K562 (cell line): Measurements from ENCODE around the gene ZC3H10. TPM values are rescaled to one million over a fixed set of nuclear protein-coding genes. Genes with fewer than 3 reads are reported as not detected.
A peak's percentile ranks its signal among the peaks of the same experiment; 100 is the strongest.

Source experiments
- CCNT2 ChIP-seq: IDR thresholded peaks from 2 replicates; pipeline ENCODE4 v1.6.1; 2011; ENCODE audit warnings: borderline replicate concordance, low read depth, mild to moderate bottlenecking, moderate library complexity, mixed read lengths, low read length; ENCODE audit not compliant: insufficient read length; ENCODE audit errors: extremely low read depth
- CHD2 ChIP-seq: IDR thresholded peaks from 2 replicates; pipeline ENCODE4 v1.6.1; 2011; ENCODE audit warnings: low read depth, low read length
- FOXJ2 ChIP-seq: fragments of 200-800 bp; sonication (Bioruptor generic); IDR thresholded peaks from 2 replicates; pipeline ENCODE4 v1.6.1; 2016; ENCODE audit warnings: missing genetic modification characterization, missing compliant biosample characterization
- KHSRP ChIP-seq: fragments of 450-650 bp; IDR thresholded peaks from 2 replicates; pipeline ENCODE4 v1.6.1; 2017
- MEIS2 ChIP-seq: fragments of 450-650 bp; IDR thresholded peaks from 2 replicates; pipeline ENCODE4 v1.6.1; 2014; ENCODE audit warnings: mild to moderate bottlenecking; ENCODE audit not compliant: partially characterized antibody
- RBM34 ChIP-seq: fragments of 200-400 bp; formaldehyde crosslinking; IDR thresholded peaks from 2 replicates; pipeline ENCODE4 v1.6.1; 2018; ENCODE audit warnings: low read length, borderline replicate concordance; ENCODE audit not compliant: insufficient read depth
- TCF15 ChIP-seq: fragments of 250-450 bp; sonication (Bioruptor Pico); IDR thresholded peaks from 2 replicates; pipeline ENCODE4 v1.8.0; 2022; ENCODE audit warnings: moderate library complexity, mild to moderate bottlenecking, inconsistent platforms
- TCFL5 ChIP-seq: fragments of 250-450 bp; sonication (Bioruptor Pico); conservative IDR thresholded peaks from 2 replicates; pipeline ENCODE4 v1.6.1; 2021; ENCODE audit warnings: mild to moderate bottlenecking, moderate library complexity, matching md5 sums
- TFAM ChIP-seq: fragments of 250-450 bp; sonication (Bioruptor Pico); conservative IDR thresholded peaks from 2 replicates; pipeline ENCODE4 v1.5.0; 2021; ENCODE audit warnings: mild to moderate bottlenecking, moderate library complexity
- ZNF124 ChIP-seq: sonication (generic); formaldehyde crosslinking; IDR thresholded peaks from 2 replicates; pipeline ENCODE4 v1.8.1; 2022; ENCODE audit warnings: missing genetic modification reagents
- ZNF23 ChIP-seq: fragments of 250-450 bp; sonication (Bioruptor Pico); IDR thresholded peaks from 2 replicates; pipeline ENCODE4 v1.4.0; 2020; ENCODE audit warnings: mild to moderate bottlenecking
- polyA plus RNA-seq, 8 experiments: library from polyadenylated mRNA; depleted of rRNA in 4 of 8; stranded (reverse) in 5 of 8; unstranded in 3 of 8; fragments of >200 nt; fragmentation: Nextera tagmentation in 2 of 8; fragmentation: Illumina TruSeq in 1 of 8; extraction: Ambion mirVana in 2 of 8; extraction: Trizol in 1 of 8; gene quantifications; 2 replicates each; pipeline versions ENCODE4 v1.2.1 to v1.2.3, GENCODE V29; 2011 to 2014; ENCODE audit warnings: inconsistent platforms in 1 of 8, missing spikeins in 1 of 8
- total RNA-seq, 7 experiments: library from RNA; depleted of rRNA in 6 of 7; stranded (reverse); fragments of >200 nt in 6 of 7; fragmentation: Illumina TruSeq in 2 of 7; extraction: Trizol in 2 of 7; gene quantifications; 2 replicates each; pipeline versions ENCODE4 v1.2.1 to v1.2.3, GENCODE V29; 2011 to 2021; ENCODE audit warnings: low replicate concordance in 1 of 7
- TF ChIP-seq, protein P1 (sequence below): fragments of 450-650 bp; formaldehyde crosslinking; IDR thresholded peaks from 2 replicates; pipeline ENCODE4 v1.4.0; 2022; ENCODE audit warnings: missing genetic modification characterization
- TF ChIP-seq, protein P2 (sequence below): sonication (generic); formaldehyde crosslinking; IDR thresholded peaks from 2 replicates; pipeline ENCODE4 v1.8.0; 2022; ENCODE audit warnings: mild to moderate bottlenecking, missing genetic modification reagents
- TF ChIP-seq, protein P3 (sequence below): fragments of 250-450 bp; sonication (Bioruptor Pico); IDR thresholded peaks from 2 replicates; pipeline ENCODE4 v1.4.0; 2020; ENCODE audit warnings: mild to moderate bottlenecking

The ZC3H10 gene
- total and polyA plus RNA-seq, 9 of the 15 experiments (the other 6 are each of a cell fraction or from before 2014, with no cell fraction given): 0.31 to 4.1 (median 1.6) TPM

DNA sequence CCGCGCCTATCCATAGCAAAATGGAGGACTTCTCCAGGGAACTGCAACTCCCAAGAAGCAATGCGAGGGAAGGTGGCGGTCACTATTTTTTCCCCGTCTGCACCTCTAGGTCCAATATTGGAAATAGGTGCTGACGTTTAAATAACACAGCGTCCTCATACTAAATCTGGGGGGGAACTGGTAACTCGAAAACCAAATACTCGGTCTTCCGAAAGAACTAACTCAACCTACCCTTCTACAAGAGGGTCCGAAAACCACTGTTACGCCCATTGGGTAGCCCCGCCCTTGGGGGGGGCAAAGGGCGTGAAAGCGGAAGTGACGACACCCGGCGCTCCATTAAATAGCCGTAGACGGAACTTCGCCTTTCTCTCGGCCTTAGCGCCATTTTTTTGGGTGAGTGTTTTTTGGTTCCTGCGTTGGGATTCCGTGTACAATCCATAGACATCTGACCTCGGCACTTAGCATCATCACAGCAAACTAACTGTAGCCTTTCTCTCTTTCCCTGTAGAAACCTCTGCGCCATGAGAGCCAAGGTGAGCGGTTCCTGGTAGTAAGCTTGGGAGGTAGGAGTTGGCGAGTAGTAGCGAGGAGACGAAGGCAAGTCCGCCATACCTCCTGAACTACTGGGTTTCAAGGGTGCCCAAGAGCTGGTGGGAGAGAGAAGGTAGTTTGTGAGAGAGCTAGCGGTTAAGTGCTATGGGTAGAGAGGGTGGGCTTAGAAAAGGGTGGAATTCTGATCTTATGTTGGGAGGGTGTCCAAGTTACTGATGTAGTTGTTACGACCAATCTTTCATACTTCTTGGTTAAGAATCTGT is 1.6 kb upstream of the ZC3H10 start, which contains the start of gene RPL41 (continued):
- no peak for TF ChIP-seq TCF15 (CRISPR knock-in tag)
- TF ChIP-seq TCFL5 (CRISPR knock-in tag): no peak
- TF ChIP-seq RBM34: no peak
- no peak for TF ChIP-seq KHSRP
- TF ChIP-seq, protein P1, sequence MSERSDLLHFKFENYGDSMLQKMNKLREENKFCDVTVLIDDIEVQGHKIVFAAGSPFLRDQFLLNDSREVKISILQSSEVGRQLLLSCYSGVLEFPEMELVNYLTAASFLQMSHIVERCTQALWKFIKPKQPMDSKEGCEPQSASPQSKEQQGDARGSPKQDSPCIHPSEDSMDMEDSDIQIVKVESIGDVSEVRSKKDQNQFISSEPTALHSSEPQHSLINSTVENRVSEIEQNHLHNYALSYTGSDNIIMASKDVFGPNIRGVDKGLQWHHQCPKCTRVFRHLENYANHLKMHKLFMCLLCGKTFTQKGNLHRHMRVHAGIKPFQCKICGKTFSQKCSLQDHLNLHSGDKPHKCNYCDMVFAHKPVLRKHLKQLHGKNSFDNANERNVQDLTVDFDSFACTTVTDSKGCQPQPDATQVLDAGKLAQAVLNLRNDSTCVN (CRISPR knock-in tag): peak; percentile 92; the same call in 1 of the 2 replicates
- no peak for TF ChIP-seq FOXJ2 (tag)
- no peak for TF ChIP-seq TFAM (CRISPR knock-in tag)
- no peak for TF ChIP-seq CCNT2
- TF ChIP-seq, protein P2, sequence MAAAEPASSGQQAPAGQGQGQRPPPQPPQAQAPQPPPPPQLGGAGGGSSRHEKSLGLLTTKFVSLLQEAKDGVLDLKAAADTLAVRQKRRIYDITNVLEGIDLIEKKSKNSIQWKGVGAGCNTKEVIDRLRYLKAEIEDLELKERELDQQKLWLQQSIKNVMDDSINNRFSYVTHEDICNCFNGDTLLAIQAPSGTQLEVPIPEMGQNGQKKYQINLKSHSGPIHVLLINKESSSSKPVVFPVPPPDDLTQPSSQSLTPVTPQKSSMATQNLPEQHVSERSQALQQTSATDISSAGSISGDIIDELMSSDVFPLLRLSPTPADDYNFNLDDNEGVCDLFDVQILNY: no peak
- no peak for TF ChIP-seq ZNF124 (CRISPR knock-in tag)
- TF ChIP-seq ZNF23 (CRISPR knock-in tag): no peak
- TF ChIP-seq MEIS2: peak; percentile 10
- TF ChIP-seq CHD2: no peak; the same call in none of the 2 replicates
- TF ChIP-seq, protein P3, sequence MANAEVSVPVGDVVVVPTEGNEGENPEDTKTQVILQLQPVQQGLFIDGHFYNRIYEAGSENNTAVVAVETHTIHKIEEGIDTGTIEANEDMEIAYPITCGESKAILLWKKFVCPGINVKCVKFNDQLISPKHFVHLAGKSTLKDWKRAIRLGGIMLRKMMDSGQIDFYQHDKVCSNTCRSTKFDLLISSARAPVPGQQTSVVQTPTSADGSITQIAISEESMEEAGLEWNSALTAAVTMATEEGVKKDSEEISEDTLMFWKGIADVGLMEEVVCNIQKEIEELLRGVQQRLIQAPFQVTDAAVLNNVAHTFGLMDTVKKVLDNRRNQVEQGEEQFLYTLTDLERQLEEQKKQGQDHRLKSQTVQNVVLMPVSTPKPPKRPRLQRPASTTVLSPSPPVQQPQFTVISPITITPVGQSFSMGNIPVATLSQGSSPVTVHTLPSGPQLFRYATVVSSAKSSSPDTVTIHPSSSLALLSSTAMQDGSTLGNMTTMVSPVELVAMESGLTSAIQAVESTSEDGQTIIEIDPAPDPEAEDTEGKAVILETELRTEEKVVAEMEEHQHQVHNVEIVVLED (CRISPR knock-in tag): no peak; the same call in 1 of the 2 replicates
